Fibroblast of pulmonary artery (primary cell): ENCODE results near the gene SPOCK1.

Experiments used
- DNase-seq: peaks from one replicate; pipeline ENCODE4 v3.0.0-alpha.2; 2010; ENCODE audit warnings: low read depth
- H3K4me3 ChIP-seq: replicated peaks from 2 replicates; pipeline ENCODE4 v1.5.1; 2011; ENCODE audit warnings: low read depth, mild to moderate bottlenecking, control low read depth, low read length, moderate library complexity
- CTCF ChIP-seq: IDR thresholded peaks from 2 replicates; pipeline ENCODE4 v1.5.1; 2011; ENCODE audit warnings: mild to moderate bottlenecking, control low read depth, low read length, inconsistent platforms; ENCODE audit errors: missing control alignments

The SPOCK1 gene

GRCh38 chr5:136927571-136927970, 571.6 kb downstream of the SPOCK1 start:
- no peak for TF ChIP-seq CTCF
- no peak for DNase-seq
- H3K4me3 ChIP-seq, result no peak overlapping the region

GRCh38 chr5:136926073-136926472, 573.1 kb downstream of the SPOCK1 start:
- H3K4me3 ChIP-seq, result no peak overlapping the region
- DNase-seq, result no peak
- no peak for TF ChIP-seq CTCF
